Endothelial cell of umbilical vein (primary cell): ENCODE data around the gene CPNE2. TPM values are rescaled to one million over a fixed set of nuclear protein-coding genes. Genes with fewer than 3 reads are reported as not detected.

Experiments
- BruUV-seq: library from RNA; stranded (reverse); fragments of 400-500 nt; replicated peaks from 2 replicates; lab custom pipeline; 2021; lab: Mats Ljungman, UMichigan
- CTCF ChIA-PET: fragments of 300-600, 350-600 bp; sonication (Branson Sonifier 250); formaldehyde crosslinking; loops from one replicate; lab custom pipeline; 2021; ENCODE audit warnings: antibody characterized with exemption, inconsistent platforms; lab: Charles Lee
- POLR2A ChIA-PET: fragments of 300-600, 350-600 bp; sonication (Branson Sonifier 250); formaldehyde crosslinking; loops from one replicate; lab custom pipeline; 2021; ENCODE audit warnings: antibody characterized with exemption, inconsistent platforms; lab: Charles Lee
- DNase-seq: peaks from one replicate; pipeline ENCODE4 v3.0.0-alpha.2; 2011; ENCODE audit warnings: low read depth, low spot score
- FAIRE-seq: peaks from 2 replicates; lab custom pipeline; 2011; peaks lifted over from hg19 to GRCh38; lab: Jason Lieb, UNC
- H2AFZ ChIP-seq: 2 replicates; pipeline ENCODE4 v1.6.0; 2012; ENCODE audit warnings: low read depth, low read length, control low read depth, inconsistent platforms
- H3K27ac ChIP-seq: 2 replicates; pipeline ENCODE4 v1.5.1; 2011; ENCODE audit warnings: low read depth, mild to moderate bottlenecking, control low read depth, low read length, moderate library complexity; ENCODE audit not compliant: insufficient read depth
- H3K27me3 ChIP-seq, 2 experiments: 2 replicates each; pipeline versions ENCODE4 v1.6.0 to v1.6.1; 2011; ENCODE audit warnings: low read length in 2 of 2, mixed read lengths in 1 of 2; ENCODE audit not compliant: control insufficient read depth in 2 of 2, insufficient read depth in 2 of 2
- H3K36me3 ChIP-seq, 2 experiments: 2 replicates in 1 of 2; 3 replicates in 1 of 2; pipeline ENCODE4 v1.5.1; 2011; ENCODE audit warnings: low read length in 2 of 2, mild to moderate bottlenecking in 1 of 2, moderate library complexity in 1 of 2; ENCODE audit not compliant: control insufficient read depth in 2 of 2, insufficient read depth in 2 of 2; ENCODE audit errors: extremely low read depth in 1 of 2
- H3K4me1 ChIP-seq: 3 replicates; pipeline ENCODE4 v1.5.1; 2011; ENCODE audit warnings: mild to moderate bottlenecking, low read length; ENCODE audit not compliant: control insufficient read depth, insufficient read depth; ENCODE audit errors: extremely low read depth
- H3K4me2 ChIP-seq: 2 replicates; pipeline ENCODE4 v1.6.1; 2011; ENCODE audit warnings: low read length, control low read depth, mixed read lengths; ENCODE audit not compliant: insufficient read depth
- H3K4me3 ChIP-seq, 3 experiments: fragments of 200-600 bp in 1 of 3; sonication (generic), shearing (Covaris generic) in 1 of 3; replicated peaks in 1 of 3; 2 replicates each; pipeline ENCODE4 v1.5.1; 2011 to 2016; ENCODE audit warnings: control low read depth in 3 of 3, low read length in 3 of 3, mild to moderate bottlenecking in 2 of 3, inconsistent platforms in 1 of 3, low read depth in 1 of 3, moderate library complexity in 1 of 3; ENCODE audit not compliant: insufficient read depth in 1 of 3
- H3K79me2 ChIP-seq: 2 replicates; pipeline ENCODE4 v1.6.0; 2012; ENCODE audit warnings: low read length, inconsistent platforms; ENCODE audit not compliant: control insufficient read depth, insufficient read depth
- H3K9ac ChIP-seq: replicated peaks from 2 replicates; pipeline ENCODE3; 2011; ENCODE audit warnings: low read length, control low read depth; ENCODE audit not compliant: insufficient read depth; ENCODE audit errors: extremely low read depth
- H3K9me1 ChIP-seq: replicated peaks from 3 replicates; pipeline ENCODE4 v1.6.0; 2011; ENCODE audit warnings: mild to moderate bottlenecking, low read length; ENCODE audit not compliant: control insufficient read depth, insufficient read depth; ENCODE audit errors: extremely low read depth
- H3K9me3 ChIP-seq: replicated peaks from 2 replicates; pipeline ENCODE4 v1.5.1; 2012; ENCODE audit warnings: low read length, inconsistent platforms; ENCODE audit not compliant: control insufficient read depth, insufficient read depth
- H4K20me1 ChIP-seq: replicated peaks from 2 replicates; pipeline ENCODE3; 2011; ENCODE audit warnings: mild to moderate bottlenecking, low read length; ENCODE audit not compliant: control insufficient read depth, insufficient read depth; ENCODE audit errors: extremely low read depth
- CTCF ChIP-seq, 2 donors: IDR thresholded peaks; 1 replicate in 1 of 2; 2 replicates in 1 of 2; pipeline ENCODE4 v1.5.1; 2011; ENCODE audit warnings: low read length in 2 of 2, mild to moderate bottlenecking in 2 of 2, moderate library complexity in 2 of 2, control low read depth in 1 of 2, inconsistent platforms in 1 of 2, low read depth in 1 of 2; ENCODE audit not compliant: insufficient read depth in 1 of 2; ENCODE audit errors: extremely low read depth in 1 of 2
- EZH2 ChIP-seq: IDR thresholded peaks from 2 replicates; pipeline ENCODE4 v1.6.1; 2012; ENCODE audit warnings: borderline replicate concordance, low read depth, mild to moderate bottlenecking, moderate library complexity, low read length, inconsistent platforms; ENCODE audit not compliant: severe bottlenecking
- FOS ChIP-seq: IDR thresholded peaks from 2 replicates; pipeline ENCODE4 v1.6.1; 2011; ENCODE audit warnings: mild to moderate bottlenecking, low read length, moderate library complexity, borderline replicate concordance; ENCODE audit not compliant: insufficient read depth
- GATA2 ChIP-seq: IDR thresholded peaks from 2 replicates; pipeline ENCODE4 v1.7.0; 2011; ENCODE audit warnings: low read depth, mild to moderate bottlenecking, moderate library complexity, mixed read lengths, low read length; ENCODE audit not compliant: insufficient read length, insufficient read depth
- JUN ChIP-seq: IDR thresholded peaks from 2 replicates; pipeline ENCODE4 v1.6.1; 2011; ENCODE audit warnings: borderline replicate concordance, low read depth; ENCODE audit not compliant: insufficient read length, insufficient read depth
- MAX ChIP-seq: IDR thresholded peaks from 2 replicates; pipeline ENCODE4 v1.6.1; 2011; ENCODE audit not compliant: insufficient read depth, insufficient read length
- MYC ChIP-seq: IDR thresholded peaks from one replicate; pipeline ENCODE4 v1.6.1; 2011; ENCODE audit warnings: mild to moderate bottlenecking, low read depth, low read length
- POLR2A ChIP-seq: IDR thresholded peaks from 2 replicates; pipeline ENCODE4 v1.6.1; 2012; ENCODE audit warnings: low read depth, mild to moderate bottlenecking, control low read depth, low read length
- POLR2AphosphoS5 ChIP-seq: IDR thresholded peaks from 2 replicates; pipeline ENCODE4 v1.6.1; 2012; ENCODE audit warnings: low read depth, mild to moderate bottlenecking, control low read depth, low read length, moderate library complexity; ENCODE audit not compliant: insufficient read depth
- dilution Hi-C: fragments of 300-500 bp; cut with MboI; formaldehyde crosslinking; loops from one replicate; pipeline ENCODE4 v1.15.0; 2019; ENCODE audit warnings: low sequenced_read_pairs; ENCODE audit not compliant: extremely low pct_ligation_motif_present
- intact Hi-C: fragments of 100-400 bp; cut with micrococcal nuclease; formaldehyde crosslinking; loops from one replicate; pipeline ENCODE4 v1.10.0; 2022
- polyA plus RNA-seq, 4 experiments: library from polyadenylated mRNA; depleted of rRNA in 3 of 4; stranded (reverse) in 3 of 4; unstranded in 1 of 4; fragments of >200 nt; gene quantifications; 2 replicates each; pipeline versions ENCODE4 v1.2.1 to v1.2.3, GENCODE V29; 2011 to 2012; ENCODE audit warnings: missing spikeins in 1 of 4
- total RNA-seq: library from RNA; stranded (reverse); gene quantifications from 2 replicates; pipeline ENCODE4 v1.2.3, GENCODE V29; 2021

The CPNE2 gene
- total and polyA plus RNA-seq, 2 donors (not counting 3 experiments of a cell fraction or from before 2014, with no cell fraction given): 91.9 to 187 TPM

GRCh38 chr16:57178793-57179212, 86.4 kb downstream of the CPNE2 start:
- no peaks in the 10 kb centered on the region for H3K9me1 ChIP-seq
- peaks cover 0 to 2% of the 10 kb centered on the region in 2 experiments for H3K36me3 ChIP-seq
- intact Hi-C loops (no loop called here), dilution Hi-C loops (no loop called here)
- H3K27me3 ChIP-seq: no peaks in the 10 kb centered on the region
- H3K4me2 ChIP-seq: no peak overlapping the region
- H2AFZ ChIP-seq: no peak overlapping the region
- POLR2A ChIA-PET: no interaction called here
- H3K9ac ChIP-seq: no peak overlapping the region
- no peak overlapping the region for H3K4me3 ChIP-seq
- peaks cover 16% of the 10 kb centered on the region for H3K4me1 ChIP-seq
- TF ChIP-seq MYC (no peak), FOS (no peak), CTCF (IDR thresholded peaks at IDR 0.05; ENCODE audit: extremely low read depth in 1 of 2, insufficient read depth in 1 of 2, low read depth in 1 of 2, low read length in 2 of 2) (no peak), EZH2 (no peak), POLR2A (no peak), GATA2 (no peak), JUN (no peak), POLR2AphosphoS5 (no peak), MAX (no peak)
- H3K9me3 ChIP-seq: no peaks in the 10 kb centered on the region
- H4K20me1 ChIP-seq: peaks cover 2% of the 10 kb centered on the region
- H3K79me2 ChIP-seq: peaks cover 33% of the 10 kb centered on the region
- CTCF ChIA-PET: interaction anchor here (1.0 to 1.6 kb wide), 4 partner anchors 16 to 86 kb away, joined by 3 to 6 read pairs (median 4); partner anchors contain the start of gene CPNE2
- FAIRE-seq: no peak
- BruUV-seq: no TSS peak
- peak; percentile 35 for DNase-seq
- H3K27ac ChIP-seq: no peak overlapping the region
